BLaER1 treated with 17β-estradiol and CSF1 and Interleukin-3, amounts not matched to agents 10 nM and 100 nM (cell line): ENCODE results near the gene IRF7.

Experiments used
- H3K27ac ChIP-seq, 11 experiments: shearing (Covaris generic); formaldehyde crosslinking; 2 replicates each; pipeline ENCODE4 v1.8.1; 2022
- H3K27me3 ChIP-seq, 11 experiments: shearing (Covaris generic); formaldehyde crosslinking; 2 replicates each; pipeline ENCODE4 v1.8.1; 2022
- H3K36me3 ChIP-seq, 11 experiments: shearing (Covaris generic); formaldehyde crosslinking; 2 replicates each; pipeline ENCODE4 v1.8.1; 2022
- H3K4me1 ChIP-seq, 10 experiments: shearing (Covaris generic); formaldehyde crosslinking; 2 replicates each; pipeline ENCODE4 v1.8.1; 2022
- H3K4me2 ChIP-seq, 11 experiments: shearing (Covaris generic); formaldehyde crosslinking; 2 replicates each; pipeline ENCODE4 v1.8.1; 2022
- H3K4me3 ChIP-seq, 10 experiments: shearing (Covaris generic); formaldehyde crosslinking; 2 replicates each; pipeline ENCODE4 v1.8.1; 2022
- H3K9ac ChIP-seq, 11 experiments: shearing (Covaris generic); formaldehyde crosslinking; 2 replicates each; pipeline ENCODE4 v1.8.1; 2022
- H3K9me3 ChIP-seq, 11 experiments: shearing (Covaris generic); formaldehyde crosslinking; replicated peaks in 1 of 11; 2 replicates each; pipeline ENCODE4 v1.8.1; 2022
- H4K20me1 ChIP-seq, 11 experiments: shearing (Covaris generic); formaldehyde crosslinking; 2 replicates each; pipeline ENCODE4 v1.8.1; 2022
- Cebpa-rat ChIP-seq, 11 experiments: shearing (Covaris generic); IDR thresholded peaks; 2 replicates each; pipeline ENCODE4 v1.8.1; 2022

The IRF7 gene

GRCh38 chr11:645536-645935 lies 29.8 kb upstream of the IRF7 start:
- Histone ChIP-seq H3K9me3 (no peaks in the 10 kb centered on the region), H3K36me3 (peaks cover 35 to 84% (median 62%) of the 10 kb centered on the region in 11 experiments)

GRCh38 chr11:643849-644738 lies 28.3 kb upstream of the IRF7 start:
- H3K4me2 ChIP-seq, result no peak overlapping the region
- no peak overlapping the region for H3K9ac ChIP-seq
- no peak overlapping the region for H3K27ac ChIP-seq
- peaks cover 30 to 86% (median 65%) of the 10 kb centered on the region in 11 experiments for H4K20me1 ChIP-seq
- no peak overlapping the region for H3K4me3 ChIP-seq
- peaks cover 28 to 53% (median 45%) of the 10 kb centered on the region in 10 experiments for H3K4me1 ChIP-seq
- H3K36me3 ChIP-seq, result peaks cover 22 to 69% (median 48%) of the 10 kb centered on the region in 11 experiments
- H3K9me3 ChIP-seq, result no peaks in the 10 kb centered on the region
- no peak for TF ChIP-seq Cebpa-rat (IDR thresholded peaks at IDR 0.05)
- H3K27me3 ChIP-seq, result peaks cover 20 to 31% (median 28%) of the 10 kb centered on the region in 11 experiments

More at GRCh38 chr11:645536-645935, 29.8 kb upstream of the IRF7 start:
- no peak for TF ChIP-seq Cebpa-rat (IDR thresholded peaks at IDR 0.05)
- H3K9ac ChIP-seq, result peak overlapping the region in 3 of 11 experiments; percentile 7 to 47 (median 33); a peak in 3 of 22 replicates
- peaks cover 25 to 42% (median 38%) of the 10 kb centered on the region in 10 experiments for H3K4me1 ChIP-seq
- H3K4me3 ChIP-seq, result no peak overlapping the region
- no peak overlapping the region for H3K27ac ChIP-seq
- peaks cover 21 to 71% (median 55%) of the 10 kb centered on the region in 11 experiments for H4K20me1 ChIP-seq
- H3K4me2 ChIP-seq, result peak overlapping the region; percentile 35 to 89 (median 67); a peak in 20 of 22 replicates
- peaks cover 7 to 16% (median 14%) of the 10 kb centered on the region in 11 experiments for H3K27me3 ChIP-seq

GRCh38 chr11:643366-643765 lies 27.6 kb upstream of the IRF7 start:
- Histone ChIP-seq H3K4me1 (peaks cover 28 to 57% (median 45%) of the 10 kb centered on the region in 10 experiments), H3K9ac (no peak overlapping the region), H3K4me3 (no peak overlapping the region), H3K27ac (no peak overlapping the region), H3K4me2 (no peak overlapping the region), H3K36me3 (peaks cover 22 to 63% (median 43%) of the 10 kb centered on the region in 11 experiments), H4K20me1 (peaks cover 38 to 93% (median 72%) of the 10 kb centered on the region in 11 experiments), H3K9me3 (no peaks in the 10 kb centered on the region), H3K27me3 (peaks cover 28 to 38% (median 36%) of the 10 kb centered on the region in 11 experiments)
- TF ChIP-seq Cebpa-rat (IDR thresholded peaks at IDR 0.05), result no peak

- Histone ChIP-seq H3K27me3 (peaks cover 42 to 53% (median 50%) of the 10 kb centered on the region in 11 experiments), H4K20me1 (peaks cover 52 to 98% (median 87%) of the 10 kb centered on the region in 11 experiments), H3K4me2 (peak overlapping the region in 2 of 11 experiments; percentile 3 to 17; a peak in 1 of 22 replicates), H3K9me3 (no peaks in the 10 kb centered on the region), H3K9ac (no peak overlapping the region), H3K36me3 (peaks cover 19 to 56% (median 39%) of the 10 kb centered on the region in 11 experiments; a peak in 21 of 22 replicates), H3K4me3 (no peak overlapping the region), H3K27ac (no peak overlapping the region), H3K4me1 (peaks cover 28 to 54% (median 41%) of the 10 kb centered on the region in 10 experiments)
- TF ChIP-seq Cebpa-rat (IDR thresholded peaks at IDR 0.05), result no peak
Measured at GRCh38 chr11:641806-642370, 26.1 kb upstream of the IRF7 start.

GRCh38 chr11:640021-640706 lies 24.4 kb upstream of the IRF7 start:
- Histone ChIP-seq H3K9ac (peak overlapping the region in 7 of 11 experiments; percentile 16 to 61 (median 33); a peak in 10 of 22 replicates), H3K36me3 (peaks cover 19 to 52% (median 36%) of the 10 kb centered on the region in 11 experiments; a peak in 21 of 22 replicates), H3K4me1 (peaks cover 11 to 37% (median 24%) of the 10 kb centered on the region in 10 experiments), H3K27ac (no peak overlapping the region), H3K9me3 (no peaks in the 10 kb centered on the region), H3K27me3 (peaks cover 45 to 64% (median 54%) of the 10 kb centered on the region in 11 experiments), H3K4me2 (peak overlapping the region; percentile 72 to 92 (median 85)), H4K20me1 (peaks cover 63 to 100% (median 86%) of the 10 kb centered on the region in 11 experiments), H3K4me3 (peak overlapping the region in 4 of 10 experiments; percentile 10 to 44 (median 26); a peak in 5 of 20 replicates)
- no peak for TF ChIP-seq Cebpa-rat (IDR thresholded peaks at IDR 0.05)

- 0 out of 22 replicates have a peak overlapping the region, but pooled peaks of 1 of the 11 experiments have one; percentile 50 for H3K9ac ChIP-seq
- no peak for TF ChIP-seq Cebpa-rat (IDR thresholded peaks at IDR 0.05)
- H4K20me1 ChIP-seq, result peaks cover 63 to 100% (median 81%) of the 10 kb centered on the region in 11 experiments
- H3K4me2 ChIP-seq, result peak overlapping the region; percentile 30 to 89 (median 77); a peak in 19 of 22 replicates
- H3K4me1 ChIP-seq, result peaks cover 11 to 33% (median 22%) of the 10 kb centered on the region in 10 experiments
- peak overlapping the region in 2 of 10 experiments; percentile 24 to 44; a peak in 2 of 20 replicates for H3K4me3 ChIP-seq
- H3K9me3 ChIP-seq, result no peaks in the 10 kb centered on the region
- H3K27me3 ChIP-seq, result peaks cover 45 to 64% (median 54%) of the 10 kb centered on the region in 11 experiments
- no peak overlapping the region for H3K27ac ChIP-seq
- peaks cover 16 to 50% (median 30%) of the 10 kb centered on the region in 11 experiments; a peak in 21 of 22 replicates for H3K36me3 ChIP-seq
Measured at GRCh38 chr11:639332-639955, 23.7 kb upstream of the IRF7 start.

DNA sequence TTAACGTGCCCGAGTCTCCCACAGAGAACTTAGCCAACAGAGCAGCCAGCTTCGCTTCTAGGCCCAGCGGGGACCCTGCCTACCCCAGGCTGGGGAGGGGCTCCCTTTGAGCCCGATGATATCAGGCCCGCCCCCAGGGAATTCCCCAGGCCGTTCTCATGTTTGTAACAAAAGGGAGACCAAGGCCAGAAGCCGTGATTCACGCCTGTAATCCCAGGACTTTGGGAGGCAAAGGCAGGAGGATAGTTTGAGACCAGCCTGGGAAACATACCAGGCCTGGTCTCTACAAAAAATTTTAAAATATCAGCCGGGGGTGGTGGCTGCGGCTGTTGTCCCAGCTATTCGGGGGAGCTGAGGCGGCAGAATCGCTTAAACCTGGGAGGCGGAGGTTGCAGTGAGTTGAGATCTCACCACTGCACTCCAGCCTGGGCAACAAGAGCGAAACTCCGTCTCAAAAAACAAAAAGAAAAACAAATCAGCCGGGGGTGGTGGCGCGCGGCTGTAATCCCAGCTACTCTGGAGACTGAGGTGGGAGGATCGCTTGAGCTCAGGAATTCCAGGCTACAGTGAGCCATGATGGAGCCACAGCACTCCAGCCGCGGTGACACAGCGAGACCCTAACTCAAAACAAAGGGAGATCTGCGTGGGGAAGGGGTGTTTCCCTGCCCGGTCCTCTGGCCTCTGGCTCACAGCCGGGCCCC lies 23.0 kb upstream of the IRF7 start:
- peaks cover 62 to 94% (median 76%) of the 10 kb centered on the region in 11 experiments for H4K20me1 ChIP-seq
- H3K4me2 ChIP-seq, result peak overlapping the region in 8 of 11 experiments; percentile 21 to 89 (median 74); a peak in 14 of 22 replicates
- H3K36me3 ChIP-seq, result peaks cover 9 to 43% (median 24%) of the 10 kb centered on the region in 11 experiments; a peak in 21 of 22 replicates
- no peak overlapping the region for H3K4me3 ChIP-seq
- H3K9me3 ChIP-seq, result no peaks in the 10 kb centered on the region
- H3K27ac ChIP-seq, result no peak overlapping the region
- TF ChIP-seq Cebpa-rat (IDR thresholded peaks at IDR 0.05), result no peak
- no peak overlapping the region for H3K9ac ChIP-seq
- H3K4me1 ChIP-seq, result peaks cover 11 to 38% (median 24%) of the 10 kb centered on the region in 10 experiments
- H3K27me3 ChIP-seq, result peaks cover 45 to 64% (median 54%) of the 10 kb centered on the region in 11 experiments
